Astrocyte of the hippocampus (primary cell): ENCODE data around the gene ABHD5.
A peak's percentile ranks its signal among the peaks of the same experiment; 100 is the strongest.

ENCODE experiments used
- DNase-seq: peaks from one replicate; pipeline ENCODE4 v3.0.0; 2011; ENCODE audit warnings: low read depth, low spot score

The ABHD5 gene

DNA sequence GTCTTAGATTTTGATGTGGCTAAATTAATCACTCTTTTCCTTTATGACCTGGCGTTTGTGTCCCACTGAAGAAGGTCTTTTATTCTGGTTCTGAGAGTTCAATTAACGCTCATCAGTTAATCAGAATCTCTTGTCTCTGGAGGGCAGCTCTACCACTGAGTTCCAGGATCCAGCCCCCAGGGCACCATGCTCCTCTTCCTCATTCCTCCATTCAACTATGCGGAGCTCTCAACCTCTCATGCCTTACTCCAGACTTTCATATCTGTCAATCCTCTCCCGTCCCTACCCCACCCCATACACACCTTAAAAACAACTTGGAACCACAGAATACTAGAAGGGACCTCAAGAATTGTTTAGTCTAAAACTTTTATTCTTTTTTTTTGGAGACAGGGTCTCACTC is 4.8 kb upstream of the ABHD5 start:
- no peak for DNase-seq

DNA sequence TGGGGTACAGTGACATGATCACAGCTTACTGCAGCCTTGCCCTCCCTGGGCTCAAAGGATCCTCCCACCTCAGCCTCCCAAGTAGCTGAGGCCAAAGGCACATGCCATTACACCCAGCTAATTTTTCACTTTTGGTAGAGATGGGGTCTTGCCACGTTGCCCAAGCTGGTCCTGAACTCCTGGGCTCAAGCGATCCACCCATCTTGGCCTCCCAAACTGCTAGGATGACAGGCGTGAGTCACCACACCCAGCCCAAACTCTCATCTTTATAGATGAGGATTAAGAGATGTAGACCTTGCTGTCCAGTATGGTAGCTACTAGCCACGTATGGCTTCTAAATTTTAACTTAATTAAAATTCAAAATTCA is 4.4 kb upstream of the ABHD5 start:
- DNase-seq = no peak

DNA sequence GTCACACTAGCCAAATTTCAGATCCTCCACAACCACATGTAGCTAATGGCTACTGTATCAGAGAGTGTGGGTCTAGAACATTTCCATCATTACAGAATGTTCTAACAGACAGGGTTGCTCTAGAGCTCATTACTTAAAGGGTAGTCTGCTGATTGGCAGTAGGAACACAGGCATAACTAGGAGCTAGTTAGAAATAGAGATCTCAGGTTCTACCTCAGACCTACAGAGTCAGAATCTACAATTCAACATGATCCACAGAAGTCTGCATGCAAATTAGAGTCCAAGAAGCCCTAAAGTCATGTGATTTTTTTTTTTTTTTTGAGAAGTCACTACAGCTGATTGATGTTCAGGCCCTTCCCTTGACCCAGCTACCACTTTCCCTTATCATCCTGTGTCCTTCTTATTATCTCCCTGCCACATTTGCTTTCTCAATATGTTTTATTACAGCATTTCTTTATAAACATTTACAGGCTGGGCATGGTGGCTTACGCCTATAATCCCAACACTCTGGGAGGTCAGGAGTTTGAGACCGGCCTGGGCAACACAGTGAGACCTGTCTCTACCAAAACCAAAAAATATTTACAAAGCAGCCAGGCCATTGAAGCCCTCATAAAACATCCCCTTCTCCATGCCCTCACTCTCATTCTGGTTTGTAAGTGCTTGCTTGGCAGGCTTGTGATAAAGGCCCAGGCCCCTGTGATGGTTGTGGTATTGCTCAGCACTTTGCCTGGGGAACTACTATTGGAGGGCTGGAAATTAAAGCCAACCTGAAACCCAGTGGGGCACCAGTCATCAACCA is 3.8 kb upstream of the ABHD5 start:
- DNase-seq = no peak

DNA sequence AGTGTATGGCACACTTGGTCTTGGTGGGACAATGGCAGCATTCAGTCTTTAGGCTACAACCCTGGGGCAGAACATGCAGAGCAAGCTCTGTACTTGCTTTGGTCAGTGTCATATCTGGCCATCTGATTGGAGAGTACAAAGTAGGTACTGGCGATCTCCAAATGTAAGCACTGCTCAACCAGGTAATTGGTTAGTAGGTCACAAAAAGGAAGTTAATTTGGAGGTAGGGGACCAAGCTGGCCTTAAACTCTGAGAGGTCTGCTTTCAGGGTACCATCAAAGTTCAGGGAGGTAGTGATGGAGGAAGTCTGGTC is 3.3 kb upstream of the ABHD5 start:
- DNase-seq = no peak

DNA sequence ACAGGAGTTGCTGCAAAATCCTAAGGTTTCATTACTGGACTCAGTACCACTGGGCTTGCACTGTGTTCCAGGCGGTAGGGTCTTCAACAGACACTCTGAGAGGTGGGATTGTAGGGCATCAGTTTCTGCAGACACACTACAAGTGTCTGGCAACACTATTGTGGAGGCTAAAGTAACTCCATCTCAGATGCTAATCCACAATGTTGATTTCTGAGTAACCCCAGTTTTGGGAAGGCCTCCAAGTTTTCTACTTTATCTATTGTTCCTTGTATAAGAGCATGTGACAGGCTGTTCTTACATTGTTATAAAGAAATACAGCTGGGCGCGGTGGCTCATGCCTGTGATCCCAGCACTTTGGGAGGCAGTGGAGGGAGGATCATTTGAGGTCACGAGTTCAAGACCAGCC is 2.5 kb upstream of the ABHD5 start:
- DNase-seq = peak; percentile 16

DNA sequence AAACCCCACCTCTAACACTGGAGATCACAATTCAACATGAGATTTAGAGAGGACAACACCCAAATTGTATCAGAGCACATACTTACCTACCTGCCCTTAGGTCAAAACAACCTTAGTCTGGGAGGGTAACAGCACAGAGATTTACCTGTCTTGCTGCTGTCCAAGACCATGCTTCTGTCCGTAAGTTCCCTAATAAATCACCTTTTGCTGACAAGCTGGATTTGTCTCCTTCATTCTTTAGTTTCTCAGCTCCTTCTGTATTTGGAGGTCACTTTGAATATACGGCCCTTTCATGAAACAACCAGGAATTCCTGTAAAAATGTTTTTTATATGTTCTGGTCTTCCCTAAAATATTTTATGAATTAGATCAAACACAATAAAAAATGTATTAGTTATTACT is 1.6 kb upstream of the ABHD5 start:
- no peak for DNase-seq

DNA sequence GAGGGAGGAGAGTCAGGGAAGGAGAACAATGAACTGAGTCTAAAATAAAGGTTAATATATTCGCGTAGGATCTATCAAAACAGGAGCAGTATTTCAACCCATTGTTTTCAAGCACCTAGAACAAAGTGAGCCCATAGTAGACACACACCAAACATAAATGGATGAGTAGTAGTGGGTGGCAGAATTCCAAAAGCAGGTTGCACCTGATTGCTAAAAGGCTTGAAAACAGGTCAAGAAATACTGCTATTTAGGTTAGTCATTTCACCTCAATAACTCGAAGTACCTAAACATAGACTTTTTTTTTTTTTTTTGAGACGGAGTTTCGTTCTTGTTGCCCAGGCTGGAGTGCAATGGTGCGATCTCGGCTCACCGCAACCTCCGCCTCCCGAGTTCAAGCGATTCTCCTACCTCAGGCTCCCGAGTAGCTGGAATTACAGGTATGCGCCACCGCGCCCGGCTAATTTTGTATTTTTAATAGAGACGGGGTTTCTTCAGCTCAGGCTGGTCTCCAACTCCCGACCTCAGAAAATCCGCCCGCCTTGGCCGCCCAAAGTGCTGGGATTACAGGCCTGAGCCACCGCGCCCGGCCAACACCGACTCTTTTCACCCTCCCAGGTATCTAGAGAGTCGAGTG is 855 bp upstream of the ABHD5 start:
- DNase-seq = no peak

DNA sequence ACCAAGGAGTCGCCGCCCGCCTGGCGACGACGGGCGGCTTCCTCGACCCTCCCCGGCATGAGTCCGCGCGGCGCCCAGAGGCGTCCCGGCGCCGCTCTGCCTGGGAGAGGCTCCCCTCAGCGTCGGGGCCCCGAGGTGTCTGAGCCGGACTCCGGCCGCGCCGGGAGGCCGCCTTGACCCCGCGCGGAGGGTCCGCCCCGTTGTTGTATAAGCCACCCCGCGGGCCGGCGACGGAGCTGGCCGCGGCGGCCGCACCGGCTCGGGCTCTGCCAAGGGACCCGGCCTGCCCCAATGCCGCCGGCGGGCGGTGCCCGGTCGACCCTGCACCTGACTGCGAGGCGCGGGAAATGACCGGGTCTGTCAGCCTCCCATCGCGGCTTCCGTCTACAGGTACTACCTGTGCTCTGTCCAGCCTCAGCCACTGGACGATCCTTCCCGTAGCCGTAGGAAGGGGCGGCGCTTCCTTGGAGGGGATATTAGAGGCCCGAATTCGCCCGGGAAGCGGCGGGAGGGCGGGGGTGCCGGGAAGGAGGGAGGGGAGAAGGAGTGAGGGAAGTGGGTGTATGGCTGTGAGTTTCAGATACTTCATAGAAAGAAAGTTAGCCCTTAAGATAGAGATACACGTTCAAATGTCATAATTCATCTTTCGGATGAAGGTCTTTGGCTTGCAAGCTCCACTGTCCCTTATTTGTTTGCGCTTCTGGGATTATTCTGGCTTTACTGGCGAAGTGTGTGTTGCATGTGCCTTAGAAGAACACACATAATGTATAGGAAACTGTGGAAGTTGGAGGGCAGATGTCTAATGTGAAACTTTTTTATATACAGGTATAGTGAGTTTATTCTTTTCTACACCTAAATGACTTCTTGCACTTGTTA is 620 bp downstream of the ABHD5 start:
- peak; percentile 66 for DNase-seq

DNA sequence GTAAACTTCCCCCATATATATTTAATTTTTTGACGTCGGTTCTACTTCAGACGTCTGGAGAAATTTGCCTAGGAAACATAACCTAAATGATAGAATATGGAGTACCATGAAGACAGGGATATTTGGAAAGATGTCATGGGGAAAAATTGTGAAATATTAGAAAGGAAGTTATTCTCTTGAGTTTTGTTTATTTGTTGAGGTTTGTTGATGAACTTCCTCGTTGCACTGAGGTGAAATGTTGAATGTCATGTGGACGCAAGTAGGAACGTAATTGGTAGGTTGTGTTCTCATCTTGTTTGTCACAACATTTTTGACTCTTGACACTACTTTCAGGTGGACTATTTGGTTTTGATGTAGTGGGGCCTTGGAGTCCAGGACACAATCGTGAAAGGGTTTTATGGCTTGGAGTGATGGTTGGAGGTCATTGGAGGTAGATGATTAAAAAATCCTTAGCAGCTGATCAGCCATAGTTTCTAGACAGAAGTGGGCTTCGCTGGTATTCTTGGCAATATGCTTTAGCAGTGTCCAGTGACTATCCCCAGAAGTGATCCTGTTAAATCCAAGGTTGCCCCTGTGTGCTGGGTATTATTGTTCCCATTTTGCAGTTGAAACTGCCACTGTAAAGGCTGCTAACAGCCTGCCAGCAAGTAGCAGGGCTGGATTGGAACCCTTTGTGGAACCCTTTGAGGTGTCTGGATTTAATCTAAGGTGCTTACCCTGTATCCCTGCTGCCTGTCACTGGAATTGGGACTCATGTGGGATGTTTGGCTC is 1.5 kb downstream of the ABHD5 start:
- no peak for DNase-seq

DNA sequence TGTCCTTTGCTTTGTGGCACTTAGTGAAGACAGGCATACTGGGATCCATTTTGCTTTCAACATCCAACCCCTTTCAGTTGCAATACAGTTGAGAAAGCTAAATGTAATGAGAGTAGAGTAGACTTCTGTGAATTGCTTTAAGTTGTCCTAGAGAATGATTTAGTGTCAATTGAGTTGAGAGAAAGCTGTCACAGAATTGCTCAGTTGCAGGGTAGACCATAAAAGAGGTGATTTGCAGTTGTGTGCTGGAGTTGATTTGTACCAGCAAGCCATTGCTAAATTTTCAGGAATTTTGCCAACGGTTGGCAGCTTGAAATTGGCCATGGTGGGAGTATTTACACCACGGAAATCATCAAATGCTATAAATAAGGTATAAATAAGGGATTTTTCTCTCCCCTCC is 2.2 kb downstream of the ABHD5 start:
- no peak for DNase-seq

DNA sequence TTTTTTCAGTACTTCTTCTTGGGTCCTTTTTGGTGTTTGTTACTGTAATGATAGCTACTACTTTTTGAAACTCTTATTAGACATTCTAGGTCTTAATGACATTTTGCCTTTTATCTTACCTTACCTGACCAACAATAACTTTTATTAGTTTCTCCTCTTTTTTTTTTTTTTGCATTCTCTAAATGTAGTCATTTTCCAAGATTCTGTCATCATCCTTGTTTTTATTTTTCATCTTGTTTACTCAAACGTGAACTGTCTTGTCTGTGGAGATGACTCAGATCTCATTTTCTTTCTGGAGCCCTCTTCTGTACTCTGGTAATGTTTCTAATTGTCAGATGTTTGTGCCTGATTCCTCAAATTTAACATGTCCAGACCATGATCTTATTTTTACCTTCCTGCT is 2.9 kb downstream of the ABHD5 start:
- DNase-seq = no peak

DNA sequence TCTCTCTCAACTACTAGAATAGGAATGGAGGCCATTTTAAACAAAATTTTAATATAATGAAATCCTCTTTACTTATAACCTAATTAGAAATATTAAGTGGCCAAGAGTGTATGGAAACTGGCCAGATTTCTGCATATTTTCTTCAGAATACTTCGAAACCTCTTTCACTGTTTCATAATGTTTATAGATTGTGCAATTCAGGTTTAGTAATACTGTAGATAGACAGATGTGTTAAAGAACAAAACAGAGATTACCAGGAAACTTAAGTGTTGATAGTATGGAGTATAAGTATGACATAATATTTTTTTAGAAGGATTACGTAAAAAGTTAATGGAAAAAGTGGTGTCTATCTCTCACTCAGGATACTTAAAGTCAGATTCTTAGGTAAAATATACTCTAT is 4.7 kb downstream of the ABHD5 start:
- DNase-seq = no peak

DNA sequence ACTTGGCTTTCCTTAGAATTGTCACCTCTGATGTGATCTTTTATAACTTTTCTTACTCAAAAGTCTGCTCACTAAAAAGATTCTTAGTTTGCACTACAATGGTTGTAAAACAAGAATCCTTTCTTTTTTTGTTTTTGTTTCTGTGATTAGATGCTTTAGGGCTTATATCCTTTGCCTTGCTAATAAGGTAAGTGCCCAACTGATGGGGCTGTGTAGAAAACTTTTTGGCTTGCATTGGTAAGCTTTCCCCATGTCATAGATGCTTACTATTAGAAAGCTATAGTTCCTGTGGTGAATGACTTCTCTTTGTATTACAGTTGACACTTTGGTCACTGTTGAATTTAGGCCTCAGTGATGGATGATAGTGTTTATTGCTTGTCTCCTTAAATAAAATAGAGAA is 5.1 kb downstream of the ABHD5 start:
- DNase-seq = no peak

DNA sequence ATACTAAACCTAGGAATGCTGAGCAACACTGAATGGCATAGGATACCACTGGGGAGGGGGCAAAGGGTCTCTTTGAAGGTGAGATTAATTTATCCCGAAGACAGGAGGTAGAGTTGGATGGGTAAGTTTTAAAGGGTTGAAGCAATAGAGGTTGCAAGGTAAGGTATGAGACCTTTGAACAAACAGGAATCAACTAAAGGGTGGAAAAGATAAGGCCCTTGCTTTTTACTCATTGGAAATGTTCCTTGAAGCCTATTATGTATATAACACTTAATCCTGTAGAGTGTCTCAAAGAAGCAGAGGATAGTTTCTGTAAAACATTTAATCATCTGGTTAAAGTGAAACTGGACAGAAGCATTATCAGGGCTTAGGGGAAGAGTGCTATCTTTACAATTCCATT is 5.7 kb downstream of the ABHD5 start:
- no peak for DNase-seq

DNA sequence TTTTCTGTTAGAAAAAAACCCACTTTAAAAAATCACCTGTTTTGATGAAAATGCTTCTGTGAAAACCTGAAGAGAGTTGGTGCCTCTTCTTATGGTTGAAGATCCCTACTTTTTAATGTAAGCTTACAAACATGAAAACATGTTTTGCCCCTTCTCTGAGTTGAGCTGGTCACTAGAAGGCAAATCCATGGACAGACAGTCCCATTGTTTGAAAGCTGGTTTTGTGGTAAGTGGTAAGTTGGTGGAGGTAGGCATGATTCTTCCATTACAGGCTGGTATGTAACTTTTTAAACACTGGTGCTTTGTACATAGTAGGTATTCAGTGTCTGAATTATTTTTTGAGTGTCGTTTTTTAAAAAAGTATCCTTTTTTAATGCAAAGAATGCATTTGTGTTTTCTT is 6.1 kb downstream of the ABHD5 start:
- DNase-seq = no peak

DNA sequence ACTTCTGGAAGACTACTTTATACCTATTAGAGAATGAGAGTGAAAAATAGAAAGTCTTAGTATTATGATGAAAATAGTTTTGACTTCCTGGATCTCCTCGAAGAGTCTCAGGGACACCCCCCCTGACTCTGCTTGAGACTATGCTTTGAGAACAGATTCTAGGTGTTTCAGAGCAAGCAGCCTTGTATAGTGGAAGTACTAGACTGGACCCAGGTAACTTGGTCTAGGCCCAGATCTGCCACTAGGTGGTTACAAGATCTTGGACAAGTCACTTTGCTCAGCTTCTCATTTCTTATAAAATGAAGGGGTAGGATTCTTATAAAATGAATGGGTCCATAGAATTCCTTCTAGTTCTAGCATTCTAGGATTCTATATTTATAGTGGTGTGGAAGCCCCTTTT is 9.1 kb downstream of the ABHD5 start:
- no peak for DNase-seq

DNA sequence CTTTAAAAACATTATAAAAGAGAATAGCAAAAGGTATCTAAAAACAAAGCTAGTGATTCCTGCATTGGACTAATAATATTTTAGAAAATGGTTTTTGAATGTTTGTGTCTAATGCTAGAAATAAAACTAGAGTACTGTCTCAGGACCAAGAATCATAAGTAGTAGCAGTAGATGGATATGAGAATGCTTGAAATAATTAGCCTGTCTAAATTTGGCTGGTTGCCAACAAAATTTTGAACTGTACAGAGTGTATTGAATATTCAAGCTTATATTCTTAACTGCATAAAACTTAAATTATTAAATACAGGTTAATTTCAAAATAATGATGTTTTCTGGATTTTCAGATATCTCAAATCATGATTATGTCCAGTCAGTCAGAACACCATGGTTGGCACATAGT is 14.0 kb downstream of the ABHD5 start:
- DNase-seq = no peak

DNA sequence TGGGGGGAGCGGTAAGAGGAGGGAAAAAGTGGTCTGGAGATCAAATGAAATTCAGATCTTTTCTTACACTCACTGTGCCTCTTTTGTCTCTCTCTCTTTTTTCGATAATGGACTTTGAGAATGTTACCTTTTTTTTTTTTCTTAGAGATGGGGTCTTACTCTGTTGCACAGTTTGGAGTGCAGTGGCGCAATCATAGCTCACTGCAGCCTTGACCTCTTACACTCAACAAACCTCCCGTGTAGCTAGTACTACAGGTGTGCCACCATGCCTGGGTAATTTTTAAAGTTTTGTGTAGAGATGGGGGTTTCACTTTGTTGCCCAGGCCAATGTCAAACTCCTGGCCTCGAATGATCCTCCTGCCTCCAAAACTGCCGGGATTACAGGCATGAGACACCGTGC is 15.6 kb downstream of the ABHD5 start:
- no peak for DNase-seq

DNA sequence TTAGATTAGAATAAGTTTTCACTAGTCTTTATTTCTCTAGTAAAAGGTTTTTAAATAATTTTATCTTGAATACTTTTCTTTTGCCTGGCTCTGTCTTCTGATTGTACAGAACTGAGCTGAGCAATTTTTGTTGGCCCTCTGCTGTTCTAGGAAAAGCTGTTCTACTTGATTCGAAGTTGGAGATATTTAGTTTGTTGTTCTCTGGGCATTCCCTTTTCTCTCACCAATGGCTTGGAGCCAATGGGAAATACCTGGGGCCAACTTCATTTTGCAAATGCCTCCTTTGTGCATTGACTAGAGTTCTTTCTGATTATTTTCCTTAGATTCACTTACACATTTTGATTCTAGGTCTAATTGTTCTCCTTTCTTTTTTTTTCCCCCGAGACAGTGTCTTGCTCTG is 16.5 kb downstream of the ABHD5 start:
- peak; percentile 58 for DNase-seq

DNA sequence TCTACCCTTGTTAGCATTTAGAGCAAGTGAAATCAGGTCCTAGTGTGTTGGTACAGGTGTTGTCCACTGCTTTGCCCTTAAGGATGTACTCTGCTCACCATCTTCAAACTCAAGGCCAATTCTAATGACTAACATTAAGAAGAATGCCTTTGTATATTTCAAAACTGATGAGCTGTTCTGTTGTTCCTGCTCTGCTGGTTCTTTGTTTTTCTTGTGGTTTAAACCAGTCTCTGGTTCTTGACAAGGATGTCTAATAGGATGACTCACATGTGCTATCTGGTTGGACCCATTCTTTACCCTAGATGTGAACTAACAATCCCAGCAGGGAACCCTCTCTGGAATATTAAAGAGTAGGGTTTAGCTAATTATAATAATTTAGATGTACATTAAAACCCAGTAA is 17.3 kb downstream of the ABHD5 start:
- peak; percentile 78 for DNase-seq

DNA sequence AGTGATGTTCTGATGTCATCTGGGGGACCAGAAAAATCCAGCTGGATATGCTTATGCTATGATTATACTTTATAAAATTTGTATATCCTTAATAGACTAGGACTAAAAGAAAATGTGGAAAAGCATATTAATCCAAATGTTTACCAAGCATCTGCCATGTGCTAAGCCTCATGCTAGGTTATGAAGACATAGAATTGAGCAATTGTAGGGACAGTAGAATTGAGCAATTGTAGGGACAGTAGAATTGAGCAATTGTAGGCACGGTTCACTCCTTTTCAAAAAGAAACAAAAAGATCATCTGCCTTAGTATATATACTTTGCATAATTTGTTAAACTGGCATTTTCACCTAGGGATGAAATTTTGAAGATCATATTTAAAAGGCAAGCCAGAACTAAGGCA is 18.3 kb downstream of the ABHD5 start:
- no peak for DNase-seq

DNA sequence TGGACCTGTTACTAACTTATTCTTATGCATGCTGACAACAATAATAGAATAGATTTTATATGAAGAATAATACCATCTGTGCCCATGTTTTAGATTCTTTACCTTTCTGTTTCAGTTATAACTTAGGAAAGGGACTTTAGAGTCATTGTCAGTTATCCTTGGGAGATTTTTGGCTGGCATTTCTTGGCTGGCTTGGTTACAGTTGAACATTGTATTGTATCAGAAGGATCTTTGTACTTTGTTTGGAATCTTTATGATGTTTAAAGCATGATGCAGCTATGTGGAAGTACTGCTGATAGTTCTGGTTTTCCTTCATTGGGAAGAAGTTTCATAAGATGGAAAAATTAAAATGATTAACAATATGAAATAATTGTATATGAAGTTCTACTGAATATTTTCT is 19.9 kb downstream of the ABHD5 start:
- no peak for DNase-seq
